Measurements from ENCODE around the gene OSCP1. TPM values are rescaled to one million over a fixed set of nuclear protein-coding genes. Genes with fewer than 3 reads are reported as not detected.
"Not testable (repeated sequence)": the region's sequence is repeated elsewhere in the genome, so short reads cannot be mapped to it uniquely, and the experiment has no call there.

The OSCP1 gene, protein sequence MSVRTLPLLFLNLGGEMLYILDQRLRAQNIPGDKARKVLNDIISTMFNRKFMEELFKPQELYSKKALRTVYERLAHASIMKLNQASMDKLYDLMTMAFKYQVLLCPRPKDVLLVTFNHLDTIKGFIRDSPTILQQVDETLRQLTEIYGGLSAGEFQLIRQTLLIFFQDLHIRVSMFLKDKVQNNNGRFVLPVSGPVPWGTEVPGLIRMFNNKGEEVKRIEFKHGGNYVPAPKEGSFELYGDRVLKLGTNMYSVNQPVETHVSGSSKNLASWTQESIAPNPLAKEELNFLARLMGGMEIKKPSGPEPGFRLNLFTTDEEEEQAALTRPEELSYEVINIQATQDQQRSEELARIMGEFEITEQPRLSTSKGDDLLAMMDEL
- total RNA-seq (ENCODE audit: low replicate concordance) = 2.7 and 8.7 TPM in 2 replicates

DNA sequence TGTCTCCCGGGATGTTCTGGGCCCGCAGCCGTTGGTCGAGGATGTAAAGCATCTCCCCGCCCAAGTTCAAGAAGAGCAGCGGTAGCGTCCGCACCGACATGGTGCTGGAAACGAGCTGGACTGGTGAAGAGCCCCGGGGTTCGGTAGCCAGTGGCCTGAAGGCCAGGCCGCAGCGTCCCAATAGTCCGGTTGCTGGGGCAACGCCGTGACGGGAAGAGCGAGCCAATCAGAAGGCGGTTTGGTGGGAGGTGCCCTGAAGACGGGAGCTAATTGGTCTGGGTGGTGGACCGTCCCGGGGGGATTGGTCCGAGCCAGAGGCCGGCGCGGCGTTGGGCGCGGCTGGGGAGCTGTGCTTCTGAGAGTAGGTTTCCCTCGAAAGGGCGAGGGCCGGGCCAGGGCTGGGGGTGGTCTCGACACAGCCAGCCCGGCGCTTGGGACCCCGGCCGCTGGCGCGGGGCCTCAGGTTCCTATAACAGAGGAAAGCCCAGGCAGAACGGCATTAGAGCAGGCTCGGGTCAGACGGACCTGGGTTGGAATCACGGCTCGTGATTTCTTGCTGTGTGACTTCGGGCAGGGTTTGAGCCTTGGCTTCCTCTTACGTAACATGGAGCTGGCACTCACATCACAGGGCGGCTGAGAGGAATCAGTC is at the start of gene OSCP1:
OSCP1 (minus strand) TSS at position 182 of the 649 bp plus-strand sequence; CDS start at position 100, 82 bp downstream.
- peak; percentile 97 for DNase-seq (ENCODE audit: low read depth)
- TF ChIP-seq, protein P1, sequence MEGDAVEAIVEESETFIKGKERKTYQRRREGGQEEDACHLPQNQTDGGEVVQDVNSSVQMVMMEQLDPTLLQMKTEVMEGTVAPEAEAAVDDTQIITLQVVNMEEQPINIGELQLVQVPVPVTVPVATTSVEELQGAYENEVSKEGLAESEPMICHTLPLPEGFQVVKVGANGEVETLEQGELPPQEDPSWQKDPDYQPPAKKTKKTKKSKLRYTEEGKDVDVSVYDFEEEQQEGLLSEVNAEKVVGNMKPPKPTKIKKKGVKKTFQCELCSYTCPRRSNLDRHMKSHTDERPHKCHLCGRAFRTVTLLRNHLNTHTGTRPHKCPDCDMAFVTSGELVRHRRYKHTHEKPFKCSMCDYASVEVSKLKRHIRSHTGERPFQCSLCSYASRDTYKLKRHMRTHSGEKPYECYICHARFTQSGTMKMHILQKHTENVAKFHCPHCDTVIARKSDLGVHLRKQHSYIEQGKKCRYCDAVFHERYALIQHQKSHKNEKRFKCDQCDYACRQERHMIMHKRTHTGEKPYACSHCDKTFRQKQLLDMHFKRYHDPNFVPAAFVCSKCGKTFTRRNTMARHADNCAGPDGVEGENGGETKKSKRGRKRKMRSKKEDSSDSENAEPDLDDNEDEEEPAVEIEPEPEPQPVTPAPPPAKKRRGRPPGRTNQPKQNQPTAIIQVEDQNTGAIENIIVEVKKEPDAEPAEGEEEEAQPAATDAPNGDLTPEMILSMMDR (IDR thresholded peaks at IDR 0.05; ENCODE audit: insufficient read depth, low read length) = no peak
- H3K4me3 ChIP-seq (ENCODE audit: low read depth, low read length) = peak within 1 kb of the TSS; percentile 79

DNA sequence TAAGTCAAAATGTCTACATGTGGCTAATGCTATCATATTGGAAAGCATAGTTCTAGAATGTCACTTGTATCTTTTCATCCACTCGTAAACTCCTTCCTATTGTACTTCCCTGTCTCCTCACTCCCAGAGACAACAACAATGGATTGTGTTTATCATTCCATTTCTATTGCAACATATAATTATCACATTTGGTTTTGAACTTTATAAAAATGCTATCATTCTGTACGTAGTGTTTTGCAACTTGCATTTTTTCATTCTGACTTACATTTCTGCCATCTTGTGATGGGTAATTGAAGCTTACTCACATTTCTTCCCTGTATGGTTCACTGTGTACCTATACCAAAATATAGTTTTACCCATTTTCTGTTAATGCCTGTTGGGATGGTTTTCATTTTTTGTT is 47.0 kb upstream of the OSCP1 start:
- DNase-seq (ENCODE audit: low read depth) = peak; percentile 30
- H3K4me3 ChIP-seq (ENCODE audit: low read depth, low read length) = no peak overlapping the region
- TF ChIP-seq, protein P1 (IDR thresholded peaks at IDR 0.05; ENCODE audit: insufficient read depth, low read length) = no peak

DNA sequence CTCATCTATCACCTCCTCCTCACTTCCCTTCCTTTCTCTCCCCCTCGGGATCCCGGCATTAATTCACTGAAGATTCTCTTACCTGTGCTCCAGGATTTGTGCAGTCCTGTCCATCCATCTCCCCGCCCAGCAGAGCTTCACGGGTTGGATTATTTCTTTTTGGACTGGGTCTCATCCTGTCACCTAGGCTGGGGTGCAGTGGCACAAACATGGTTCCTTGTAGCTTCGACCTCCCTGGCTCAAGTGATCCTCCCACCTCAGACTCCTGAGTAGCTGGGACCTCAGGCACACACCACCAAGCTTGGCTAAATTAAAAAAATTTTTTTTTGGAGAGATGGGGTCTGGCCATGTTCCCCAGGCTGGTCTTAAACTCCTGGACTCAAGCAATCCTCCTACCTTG is 44.7 kb upstream of the OSCP1 start:
- H3K4me3 ChIP-seq (ENCODE audit: low read depth, low read length) = no peak overlapping the region
- no peak for DNase-seq (ENCODE audit: low read depth)
- TF ChIP-seq, protein P1 (IDR thresholded peaks at IDR 0.05; ENCODE audit: insufficient read depth, low read length) = no peak

DNA sequence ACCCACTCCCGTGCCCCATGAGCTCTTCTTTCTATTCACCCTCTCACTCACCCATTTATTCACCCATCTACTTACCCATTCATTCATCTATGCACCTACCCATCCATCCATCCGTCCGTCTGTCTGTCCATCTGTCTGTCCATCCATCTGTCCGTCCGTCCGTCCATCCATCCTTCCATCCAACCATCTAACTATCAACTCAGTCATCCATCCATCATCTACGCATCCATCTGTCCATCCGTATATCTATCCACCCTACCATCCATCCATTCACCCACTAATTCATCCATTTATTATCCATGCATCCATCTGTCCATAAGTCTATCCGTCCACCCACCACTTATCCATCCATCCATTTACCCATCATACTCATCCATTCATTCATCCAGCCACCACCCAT is 43.3 kb upstream of the OSCP1 start:
- TF ChIP-seq, protein P1 (IDR thresholded peaks at IDR 0.05; ENCODE audit: insufficient read depth, low read length) = no peak
- no peak overlapping the region for H3K4me3 ChIP-seq (ENCODE audit: low read depth, low read length)
- DNase-seq (ENCODE audit: low read depth) = no peak

DNA sequence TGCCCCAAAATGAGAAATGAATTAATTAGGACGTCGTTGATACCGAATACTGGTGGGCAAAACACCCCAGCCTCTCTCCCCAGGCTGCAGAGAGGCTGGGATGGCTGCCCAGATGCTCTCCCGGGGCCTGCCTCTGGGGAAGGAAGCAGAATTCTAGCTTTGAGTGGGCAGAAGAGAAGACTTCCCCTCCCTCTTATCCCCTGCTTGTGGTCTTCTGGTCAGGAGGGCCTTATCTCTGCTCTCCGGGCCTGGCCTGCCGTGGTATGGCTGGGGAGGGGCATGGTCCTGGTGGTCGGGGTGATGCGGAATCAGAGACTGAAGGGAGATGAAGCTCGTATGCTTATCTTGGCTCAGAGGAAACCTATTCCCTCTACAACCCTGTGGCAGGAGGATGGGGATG is 42.2 kb upstream of the OSCP1 start:
- H3K4me3 ChIP-seq (ENCODE audit: low read depth, low read length) = no peak overlapping the region
- DNase-seq (ENCODE audit: low read depth) = no peak
- TF ChIP-seq, protein P1 (IDR thresholded peaks at IDR 0.05; ENCODE audit: insufficient read depth, low read length) = no peak

DNA sequence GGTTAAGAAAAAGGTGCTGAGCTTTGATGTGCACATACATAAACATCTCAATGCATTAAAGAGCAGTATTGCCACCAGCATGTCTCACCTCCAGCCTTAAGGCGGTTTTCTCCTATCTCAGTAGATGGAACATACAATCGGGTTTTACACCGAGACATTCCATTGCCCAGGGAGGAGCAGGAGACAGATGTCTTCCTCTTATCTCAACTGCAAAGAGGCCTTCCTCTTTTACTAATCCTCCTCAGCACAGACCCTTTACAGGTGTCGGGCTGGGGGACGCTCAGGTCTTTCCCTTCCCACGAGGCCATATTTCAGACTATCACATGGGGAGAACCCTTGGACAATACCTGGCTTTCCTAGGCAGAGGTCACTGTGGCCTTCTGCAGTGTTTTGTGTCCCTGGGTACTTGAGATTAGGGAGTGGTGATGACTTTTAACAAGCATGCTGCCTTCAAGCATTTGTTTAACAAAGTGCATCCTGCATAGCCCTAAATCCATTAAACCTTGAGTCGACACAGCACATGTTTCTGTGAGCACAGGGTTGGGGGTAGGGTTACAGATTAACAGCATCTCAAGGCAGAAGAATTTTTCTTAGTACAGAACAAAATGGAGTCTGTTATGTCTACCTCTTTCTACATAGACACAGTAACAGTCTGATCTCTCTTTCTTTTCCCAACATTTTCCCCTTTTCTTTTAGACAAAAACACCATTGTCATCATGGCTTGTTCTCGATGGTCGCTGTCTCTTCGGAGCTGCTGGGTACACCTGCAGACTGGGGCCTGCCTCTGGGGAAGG is 39.2 kb upstream of the OSCP1 start:
- DNase-seq (ENCODE audit: low read depth) = not testable (repeated sequence)

DNA sequence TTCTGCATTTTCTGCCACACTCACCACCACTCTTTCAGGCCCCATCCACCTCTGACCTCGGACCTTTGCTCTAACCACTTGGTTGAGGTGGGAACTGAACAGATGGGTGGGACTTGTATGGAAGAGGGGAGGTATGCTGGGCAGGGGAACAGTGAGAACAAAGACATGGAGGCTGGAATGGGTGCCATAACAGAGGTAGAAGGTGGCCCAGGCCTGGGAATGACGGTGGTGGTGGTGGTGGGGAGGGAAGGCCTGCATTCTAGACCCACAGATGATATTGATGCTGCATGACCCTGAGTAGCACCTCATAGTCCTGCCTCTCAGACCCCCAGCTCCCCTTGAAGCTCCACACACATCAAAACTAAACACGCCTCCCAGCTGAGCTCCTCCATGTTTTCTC is 37.7 kb upstream of the OSCP1 start:
- DNase-seq (ENCODE audit: low read depth) = no peak
- TF ChIP-seq, protein P1 (IDR thresholded peaks at IDR 0.05; ENCODE audit: insufficient read depth, low read length) = no peak
- no peak overlapping the region for H3K4me3 ChIP-seq (ENCODE audit: low read depth, low read length)

More for the DNA sequence above, 39.2 kb upstream of the OSCP1 start:
- H3K4me3 ChIP-seq (ENCODE audit: low read depth, low read length) = not testable (repeated sequence)

DNA sequence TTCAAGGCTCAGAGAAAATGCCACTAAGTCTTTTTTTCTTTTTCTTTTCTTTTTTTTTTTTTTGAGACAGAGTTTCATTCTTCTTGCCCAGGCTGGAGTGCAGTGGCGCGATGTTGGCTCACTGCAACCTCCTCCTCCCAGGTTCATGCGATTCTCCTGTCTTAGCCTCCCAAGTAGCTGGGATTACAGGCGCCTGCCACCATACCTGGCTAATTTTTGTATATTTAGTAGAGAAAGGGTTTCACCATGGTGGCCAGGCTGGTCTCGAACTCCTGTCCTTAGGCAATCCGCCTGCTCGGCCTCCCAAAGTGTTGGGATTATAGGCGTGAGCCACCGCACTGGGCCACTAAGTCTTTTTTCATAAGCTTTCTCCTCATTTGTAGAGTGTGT is 37.1 kb upstream of the OSCP1 start:
- DNase-seq (ENCODE audit: low read depth) = not testable (repeated sequence)

More for the DNA sequence above, 37.1 kb upstream of the OSCP1 start:
- H3K4me3 ChIP-seq (ENCODE audit: low read depth, low read length) = not testable (repeated sequence)
